Measurements from ENCODE around the gene NEB. TPM values are rescaled to one million over a fixed set of nuclear protein-coding genes. Genes with fewer than 3 reads are reported as not detected.

NEB gene
- total RNA-seq, 1 donor from 2014 or later: 0.83 TPM

- ATAC-seq (no peak), DNase-seq (no peak)
- no peak overlapping the region for H3K4me3 ChIP-seq
- H3K4me1 ChIP-seq: no peaks in the 10 kb centered on the region
- no peaks in the 10 kb centered on the region for H3K9me3 ChIP-seq
- TF ChIP-seq CTCF (IDR thresholded peaks at IDR 0.05): no peak
- no peaks in the 10 kb centered on the region for H3K27me3 ChIP-seq (ENCODE audit: low read depth)
- intact Hi-C loops (cut with DNase I): no loop called here
- H3K27ac ChIP-seq: no peak overlapping the region
- no peaks in the 10 kb centered on the region for H3K36me3 ChIP-seq
Observed at GRCh38 chr2:151760139-151760650, 25.9 kb upstream of the NEB start.

- ATAC-seq (no peak), DNase-seq (no peak)
- Histone ChIP-seq H3K9me3 (no peaks in the 10 kb centered on the region), H3K27me3 (ENCODE audit: low read depth) (no peaks in the 10 kb centered on the region), H3K4me3 (no peak overlapping the region), H3K36me3 (no peaks in the 10 kb centered on the region), H3K4me1 (no peaks in the 10 kb centered on the region), H3K27ac (no peak overlapping the region)
- no peak for TF ChIP-seq CTCF (IDR thresholded peaks at IDR 0.05)
- intact Hi-C loops (cut with DNase I): no loop called here
Observed at GRCh38 chr2:151758744-151759143, 24.5 kb upstream of the NEB start.

GRCh38 chr2:151757861-151758260, 23.6 kb upstream of the NEB start:
- TF ChIP-seq CTCF (IDR thresholded peaks at IDR 0.05): no peak
- no peaks in the 10 kb centered on the region for H3K4me1 ChIP-seq
- H3K27me3 ChIP-seq (ENCODE audit: low read depth): no peaks in the 10 kb centered on the region
- H3K27ac ChIP-seq: no peak overlapping the region
- intact Hi-C loops (cut with DNase I): no loop called here
- ATAC-seq (no peak), DNase-seq (no peak)
- no peak overlapping the region for H3K4me3 ChIP-seq
- H3K9me3 ChIP-seq: no peaks in the 10 kb centered on the region
- no peaks in the 10 kb centered on the region for H3K36me3 ChIP-seq

GRCh38 chr2:151756820-151757219, 22.5 kb upstream of the NEB start:
- H3K4me3 ChIP-seq: no peak overlapping the region
- no peaks in the 10 kb centered on the region for H3K27me3 ChIP-seq (ENCODE audit: low read depth)
- H3K27ac ChIP-seq: no peak overlapping the region
- H3K4me1 ChIP-seq: no peaks in the 10 kb centered on the region
- TF ChIP-seq CTCF (IDR thresholded peaks at IDR 0.05): no peak
- no peaks in the 10 kb centered on the region for H3K9me3 ChIP-seq
- no peak for ATAC-seq
- no peaks in the 10 kb centered on the region for H3K36me3 ChIP-seq
- intact Hi-C loops (cut with DNase I): no loop called here
- no peak for DNase-seq

GRCh38 chr2:151754253-151754897, 20.1 kb upstream of the NEB start:
- no peaks in the 10 kb centered on the region for H3K27me3 ChIP-seq (ENCODE audit: low read depth)
- TF ChIP-seq CTCF (IDR thresholded peaks at IDR 0.05): no peak
- H3K36me3 ChIP-seq: no peaks in the 10 kb centered on the region
- DNase-seq: no peak
- no peak overlapping the region for H3K4me3 ChIP-seq
- intact Hi-C loops (cut with DNase I): no loop called here
- no peak overlapping the region for H3K27ac ChIP-seq
- no peaks in the 10 kb centered on the region for H3K4me1 ChIP-seq
- no peak for ATAC-seq
- H3K9me3 ChIP-seq: no peaks in the 10 kb centered on the region

All from lower lobe of right lung (tissue), 2 donors.